Effector memory CD4-positive, alpha-beta T cell (primary cell): Measurements from ENCODE around the gene CCDC51.
A peak's percentile ranks its signal among the peaks of the same experiment; 100 is the strongest.
"Not testable (repeated sequence)": the region's sequence is repeated elsewhere in the genome, so short reads cannot be mapped to it uniquely, and the experiment has no call there.

ENCODE experiments used
- DNase-seq, 3 donors: peaks; one replicate each; pipeline ENCODE4 v3.0.0-alpha.2; 2020
- H3K27ac ChIP-seq: 2 replicates; pipeline ENCODE4 v1.7.0; 2013; ENCODE audit warnings: mild to moderate bottlenecking, low read length, moderate library complexity; ENCODE audit not compliant: insufficient read depth, poor library complexity, severe bottlenecking
- H3K27me3 ChIP-seq: replicated peaks from 2 replicates; pipeline ENCODE4 v1.7.0; 2013; ENCODE audit warnings: mild to moderate bottlenecking, low read length; ENCODE audit not compliant: insufficient read depth, control insufficient read depth, poor library complexity, severe bottlenecking
- H3K36me3 ChIP-seq: 2 replicates; pipeline ENCODE4 v1.7.0; 2013; ENCODE audit warnings: mild to moderate bottlenecking, low read length, moderate library complexity; ENCODE audit not compliant: control insufficient read depth, insufficient read depth
- H3K4me1 ChIP-seq: 2 replicates; pipeline ENCODE4 v1.7.0; 2013; ENCODE audit warnings: low read length, mild to moderate bottlenecking; ENCODE audit not compliant: control insufficient read depth, insufficient read depth, poor library complexity, severe bottlenecking
- H3K4me3 ChIP-seq: 2 replicates; pipeline ENCODE4 v1.7.0; 2013; ENCODE audit warnings: low read length, low read depth, mild to moderate bottlenecking; ENCODE audit not compliant: insufficient read depth, poor library complexity, severe bottlenecking
- H3K9me3 ChIP-seq: 2 replicates; pipeline ENCODE4 v1.7.0; 2013; ENCODE audit warnings: mild to moderate bottlenecking, low read length, moderate library complexity; ENCODE audit not compliant: control insufficient read depth
- total RNA-seq, 3 donors: gene quantifications; one replicate each; lab custom pipeline; 2026; lab: John Stamatoyannopoulos, UW

CCDC51 gene
- total RNA-seq: 3.5 to 4.8 (median 3.8) reads per million in 3 donors

- no peaks in the 10 kb centered on the region for H3K27me3 ChIP-seq
- H3K4me3 ChIP-seq: peak within 1 kb of the TSS; percentile 84
- H3K36me3 ChIP-seq: peaks cover 12% of the 10 kb centered on the region
- peak; percentile 96 to 98 (median 97) for DNase-seq
- H3K9me3 ChIP-seq: no peaks in the 10 kb centered on the region
- peaks cover 8% of the 10 kb centered on the region for H3K4me1 ChIP-seq
- peak within 1 kb of the TSS; percentile 92 for H3K27ac ChIP-seq
Observed at GRCh38 chr3:48439820-48440589, at the start of gene CCDC51, which contains the start of gene TMA7. CCDC51 (minus strand) TSS chr3:48440119; CDS start chr3:48435128, 4,991 bp downstream. TMA7 (plus strand) TSS chr3:48440257; CDS start chr3:48440297, 40 bp downstream.

- Histone ChIP-seq H3K4me3 (no peak overlapping the region), H3K27me3 (no peaks in the 10 kb centered on the region), H3K36me3 (no peaks in the 10 kb centered on the region), H3K4me1 (no peaks in the 10 kb centered on the region), H3K9me3 (no peaks in the 10 kb centered on the region), H3K27ac (no peak overlapping the region)
- no peak for DNase-seq
Observed at GRCh38 chr3:48486952-48487351, 47.0 kb upstream of the CCDC51 start.

- not testable (repeated sequence) for H3K9me3 ChIP-seq, H3K27me3 ChIP-seq, H3K27ac ChIP-seq, H3K4me3 ChIP-seq, H3K36me3 ChIP-seq, DNase-seq
- H3K4me1 ChIP-seq: peaks cover 14% of the 10 kb centered on the region
Observed at GRCh38 chr3:48482822-48483221, 42.9 kb upstream of the CCDC51 start.

GRCh38 chr3:48480891-48481290 lies 41.0 kb upstream of the CCDC51 start:
- not testable (repeated sequence) for DNase-seq, H3K9me3 ChIP-seq, H3K27me3 ChIP-seq, H3K27ac ChIP-seq, H3K4me3 ChIP-seq, H3K36me3 ChIP-seq
- peaks cover 27% of the 10 kb centered on the region for H3K4me1 ChIP-seq

GRCh38 chr3:48478626-48479555 lies 39.0 kb upstream of the CCDC51 start:
- peak overlapping the region; percentile 29 for H3K4me3 ChIP-seq
- H3K4me1 ChIP-seq: peaks cover 32% of the 10 kb centered on the region
- peak overlapping the region; percentile 75 for H3K27ac ChIP-seq
- H3K27me3 ChIP-seq: no peaks in the 10 kb centered on the region
- peak; percentile 41 to 54 (median 48) for DNase-seq
- no peaks in the 10 kb centered on the region for H3K9me3 ChIP-seq
- no peaks in the 10 kb centered on the region for H3K36me3 ChIP-seq

- no peak for DNase-seq
- Histone ChIP-seq H3K36me3 (no peaks in the 10 kb centered on the region), H3K9me3 (no peaks in the 10 kb centered on the region), H3K4me1 (peaks cover 37% of the 10 kb centered on the region), H3K27me3 (no peaks in the 10 kb centered on the region), H3K27ac (peak overlapping the region; percentile 75), H3K4me3 (peak overlapping the region; percentile 29)
Observed at GRCh38 chr3:48477959-48478520, 38.1 kb upstream of the CCDC51 start.

GRCh38 chr3:48476426-48477053 lies 36.6 kb upstream of the CCDC51 start:
- no peak overlapping the region for H3K27ac ChIP-seq
- no peak for DNase-seq
- H3K4me1 ChIP-seq: peaks cover 49% of the 10 kb centered on the region
- H3K27me3 ChIP-seq: no peaks in the 10 kb centered on the region
- H3K4me3 ChIP-seq: no peak overlapping the region
- H3K36me3 ChIP-seq: no peaks in the 10 kb centered on the region
- H3K9me3 ChIP-seq: no peaks in the 10 kb centered on the region

- DNase-seq: no peak
- Histone ChIP-seq H3K9me3 (no peaks in the 10 kb centered on the region), H3K27ac (peak overlapping the region; percentile 8), H3K36me3 (no peaks in the 10 kb centered on the region), H3K27me3 (no peaks in the 10 kb centered on the region), H3K4me1 (peaks cover 56% of the 10 kb centered on the region), H3K4me3 (no peak overlapping the region)
Observed at GRCh38 chr3:48475188-48475587, 35.3 kb upstream of the CCDC51 start.

- Histone ChIP-seq H3K4me1 (peaks cover 62% of the 10 kb centered on the region), H3K27me3 (no peaks in the 10 kb centered on the region), H3K4me3 (no peak overlapping the region), H3K27ac (no peak overlapping the region), H3K9me3 (no peaks in the 10 kb centered on the region), H3K36me3 (peaks cover 5% of the 10 kb centered on the region)
- no peak for DNase-seq
Observed at GRCh38 chr3:48474619-48475018, 34.7 kb upstream of the CCDC51 start.
